Psoas muscle (tissue), 8 donors: ENCODE results near the gene GPR152. TPM values are rescaled to one million over a fixed set of nuclear protein-coding genes. Genes with fewer than 3 reads are reported as not detected.

Experiments
- ATAC-seq, 4 donors: fragments of 200-7000 bp; cut with Tn5 transposase; one replicate each; pipeline ENCODE4 v1.9.1; 2020; ENCODE audit warnings: moderate library complexity in 3 of 4, mild to moderate bottlenecking in 2 of 4
- DNase-seq, 2 donors: peaks; one replicate each; pipeline ENCODE4 v3.0.0-alpha.2; 2020
- H3K27ac ChIP-seq: fragments of 200-600 bp; one replicate; pipeline ENCODE4 v1.8.0; 2022
- H3K27me3 ChIP-seq, 3 donors: fragments of 200-600 bp in 1 of 3; one replicate each; pipeline versions ENCODE4 v1.6.1 to v1.8.0; 2013 to 2022; ENCODE audit warnings: low read length in 2 of 3, mild to moderate bottlenecking in 2 of 3, moderate library complexity in 1 of 3; ENCODE audit not compliant: insufficient read depth in 3 of 3
- H3K36me3 ChIP-seq, 2 donors: fragments of 200-600 bp in 1 of 2; one replicate each; pipeline versions ENCODE4 v1.6.1 to v1.8.0; 2013 to 2022; ENCODE audit warnings: low read depth in 1 of 2, mild to moderate bottlenecking in 1 of 2, moderate library complexity in 1 of 2; ENCODE audit not compliant: insufficient read depth in 1 of 2
- H3K4me1 ChIP-seq: fragments of 200-600 bp; one replicate; pipeline ENCODE4 v1.8.0; 2022
- H3K4me3 ChIP-seq: fragments of 200-600 bp; one replicate; pipeline ENCODE4 v1.8.0; 2022; ENCODE audit warnings: mild to moderate bottlenecking
- H3K9me3 ChIP-seq: fragments of 200-600 bp; one replicate; pipeline ENCODE4 v1.8.0; 2022
- WGBS, 3 donors: extraction: QIAGEN DNeasy Blood & Tissue Kit; methylation state at CpG; one replicate each; pipeline versions ENCODE4 v1.1.6 to v1.1.7; 2013; 5-methylcytosine and 5-hydroxymethylcytosine counted together
- intact Hi-C, 2 donors: fragments of 100-400 bp; cut with DNase I; formaldehyde crosslinking; loops; one replicate each; pipeline versions ENCODE4 v1.11.0 to v1.14.2; 2022
- long read RNA-seq, 2 donors: library from polyadenylated mRNA; unstranded; transcript quantifications; one replicate each; pipeline ENCODE4 v2.0.0, GENCODE V29; 2021
- polyA plus RNA-seq, 3 donors: library from polyadenylated mRNA; stranded (reverse); fragments of 200-250 nt; gene quantifications; one replicate each; pipeline ENCODE4 v1.2.3, GENCODE V29; 2013
- total RNA-seq, 4 donors: library from RNA; stranded (reverse); fragmentation: NEBNext Ultra II Directional in 2 of 4; extraction: Animal tissue kit (Norgen Biotek cat#: 25700) in 2 of 4; gene quantifications; one replicate each; pipeline versions ENCODE4 v1.2.1 to v1.2.4, GENCODE V29; 2021 to 2023
- TF ChIP-seq, protein P1 (sequence below): fragments of 200-600 bp; IDR thresholded peaks from one replicate; pipeline ENCODE4 v1.8.0; 2022; ENCODE audit warnings: antibody characterized with exemption
- donor health status: healthy with polysubstance abuse.
- donor health status: DM: no; HTN: no; CAD: no; lungs with moderate emphysema.
- donor health status: Bipolar disorder and iron deficiency.
- donor health status: healthy.
- donor health status: DM: yes; HTN: yes; CAD: no.
- donor health status: DM: no; HTN: no; CAD: no.
- donor health status: DM: no; HTN: no; CAD: no.
- donor health status: DM: yes; HTN: yes; CAD: no.

GPR152 gene, protein sequence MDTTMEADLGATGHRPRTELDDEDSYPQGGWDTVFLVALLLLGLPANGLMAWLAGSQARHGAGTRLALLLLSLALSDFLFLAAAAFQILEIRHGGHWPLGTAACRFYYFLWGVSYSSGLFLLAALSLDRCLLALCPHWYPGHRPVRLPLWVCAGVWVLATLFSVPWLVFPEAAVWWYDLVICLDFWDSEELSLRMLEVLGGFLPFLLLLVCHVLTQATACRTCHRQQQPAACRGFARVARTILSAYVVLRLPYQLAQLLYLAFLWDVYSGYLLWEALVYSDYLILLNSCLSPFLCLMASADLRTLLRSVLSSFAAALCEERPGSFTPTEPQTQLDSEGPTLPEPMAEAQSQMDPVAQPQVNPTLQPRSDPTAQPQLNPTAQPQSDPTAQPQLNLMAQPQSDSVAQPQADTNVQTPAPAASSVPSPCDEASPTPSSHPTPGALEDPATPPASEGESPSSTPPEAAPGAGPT
- total RNA-seq (under 1 TPM in 1 of 4 donors, not detected in 3; 0.19 TPM), polyA plus RNA-seq (not detected)
- long read RNA-seq, donor 1 = 0 reads
- long read RNA-seq, donor 2 = 0 reads

DNA sequence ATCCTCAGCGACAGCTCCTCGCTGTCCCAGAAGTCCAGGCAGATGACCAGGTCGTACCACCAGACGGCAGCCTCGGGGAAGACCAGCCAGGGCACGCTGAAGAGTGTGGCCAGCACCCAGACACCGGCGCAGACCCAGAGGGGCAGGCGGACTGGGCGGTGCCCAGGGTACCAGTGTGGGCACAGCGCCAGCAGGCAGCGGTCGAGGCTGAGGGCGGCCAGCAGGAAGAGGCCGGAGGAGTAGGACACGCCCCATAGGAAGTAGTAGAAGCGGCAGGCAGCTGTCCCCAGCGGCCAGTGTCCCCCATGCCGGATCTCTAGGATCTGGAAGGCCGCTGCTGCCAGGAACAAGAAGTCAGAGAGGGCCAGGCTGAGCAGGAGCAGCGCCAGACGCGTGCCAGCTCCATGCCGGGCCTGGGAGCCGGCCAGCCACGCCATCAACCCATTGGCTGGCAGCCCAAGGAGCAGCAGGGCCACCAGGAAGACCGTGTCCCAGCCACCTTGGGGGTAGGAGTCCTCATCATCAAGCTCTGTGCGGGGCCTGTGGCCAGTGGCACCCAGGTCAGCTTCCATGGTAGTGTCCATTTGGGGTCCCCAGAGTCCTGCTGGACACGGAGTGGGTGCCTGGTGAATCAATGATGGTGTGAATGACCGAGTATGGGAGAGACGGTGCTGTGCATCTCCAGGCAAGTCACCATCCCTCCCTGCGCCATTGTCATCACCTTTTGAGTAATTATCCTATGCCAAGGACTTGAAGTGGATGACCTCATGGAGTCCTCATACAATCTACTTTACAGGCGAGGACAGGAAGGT is at the start of gene GPR152:
Gene GPR152, minus strand, starts transcription at position 589 of the 812 bp plus-strand sequence. Its CDS starts 5 bp downstream, at position 584.
- peak within 1 kb of the TSS; percentile 58 for H3K4me3 ChIP-seq
- DNase-seq = peak; percentile 61 to 76

DNA sequence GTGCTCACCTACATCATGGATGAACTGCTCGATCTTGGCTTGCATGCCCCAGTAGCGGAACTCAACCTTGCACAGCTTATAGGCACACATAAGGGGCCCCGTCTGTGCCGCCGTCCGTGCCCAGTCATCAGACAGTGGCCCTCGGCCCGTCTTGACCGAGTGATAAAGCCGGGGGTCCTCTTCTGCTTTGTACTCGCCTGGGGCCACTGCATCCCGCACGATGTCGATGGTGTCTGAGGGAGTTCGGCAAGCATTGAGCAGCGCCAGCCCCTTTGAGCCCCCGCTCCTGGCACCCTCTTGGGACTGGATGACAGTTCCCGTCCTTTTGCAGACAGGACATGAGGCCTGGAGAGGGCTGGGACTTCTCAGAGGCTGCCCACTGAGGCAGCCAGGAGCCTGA is 49.3 kb upstream of the GPR152 start:
- H3K27ac ChIP-seq = no peak overlapping the region
- 96 to 98% (median 97%) methylated on average over 18 of the region's 18 CpGs for WGBS, 3 donors
- H3K36me3 ChIP-seq = peaks cover 0 to 7% of the 10 kb centered on the region in 2 donors
- no peak overlapping the region for H3K4me3 ChIP-seq
- intact Hi-C loops = no loop called here
- DNase-seq = no peak
- no peaks in the 10 kb centered on the region for H3K9me3 ChIP-seq
- ATAC-seq = no peak
- peaks cover 19% of the 10 kb centered on the region for H3K4me1 ChIP-seq
- H3K27me3 ChIP-seq = peaks cover 0 to 11% (median 8%) of the 10 kb centered on the region in 3 donors
- TF ChIP-seq, protein P1, sequence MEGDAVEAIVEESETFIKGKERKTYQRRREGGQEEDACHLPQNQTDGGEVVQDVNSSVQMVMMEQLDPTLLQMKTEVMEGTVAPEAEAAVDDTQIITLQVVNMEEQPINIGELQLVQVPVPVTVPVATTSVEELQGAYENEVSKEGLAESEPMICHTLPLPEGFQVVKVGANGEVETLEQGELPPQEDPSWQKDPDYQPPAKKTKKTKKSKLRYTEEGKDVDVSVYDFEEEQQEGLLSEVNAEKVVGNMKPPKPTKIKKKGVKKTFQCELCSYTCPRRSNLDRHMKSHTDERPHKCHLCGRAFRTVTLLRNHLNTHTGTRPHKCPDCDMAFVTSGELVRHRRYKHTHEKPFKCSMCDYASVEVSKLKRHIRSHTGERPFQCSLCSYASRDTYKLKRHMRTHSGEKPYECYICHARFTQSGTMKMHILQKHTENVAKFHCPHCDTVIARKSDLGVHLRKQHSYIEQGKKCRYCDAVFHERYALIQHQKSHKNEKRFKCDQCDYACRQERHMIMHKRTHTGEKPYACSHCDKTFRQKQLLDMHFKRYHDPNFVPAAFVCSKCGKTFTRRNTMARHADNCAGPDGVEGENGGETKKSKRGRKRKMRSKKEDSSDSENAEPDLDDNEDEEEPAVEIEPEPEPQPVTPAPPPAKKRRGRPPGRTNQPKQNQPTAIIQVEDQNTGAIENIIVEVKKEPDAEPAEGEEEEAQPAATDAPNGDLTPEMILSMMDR = no peak

More for the DNA sequence above, at the start of gene GPR152:
- intact Hi-C loops = no loop called here
- WGBS, 3 donors = 28 to 31% (median 30%) methylated on average over 31 to 33 of the region's 33 CpGs
- ATAC-seq = peak; percentile 73 to 81 (median 76)
- H3K4me1 ChIP-seq = peaks cover 3% of the 10 kb centered on the region
- no peaks in the 10 kb centered on the region for H3K9me3 ChIP-seq
- no peaks in the 10 kb centered on the region for H3K36me3 ChIP-seq
- peak within 1 kb of the TSS; percentile 51 for H3K27ac ChIP-seq
- no peaks in the 10 kb centered on the region for H3K27me3 ChIP-seq
- TF ChIP-seq, protein P1 = peak; percentile 38

DNA sequence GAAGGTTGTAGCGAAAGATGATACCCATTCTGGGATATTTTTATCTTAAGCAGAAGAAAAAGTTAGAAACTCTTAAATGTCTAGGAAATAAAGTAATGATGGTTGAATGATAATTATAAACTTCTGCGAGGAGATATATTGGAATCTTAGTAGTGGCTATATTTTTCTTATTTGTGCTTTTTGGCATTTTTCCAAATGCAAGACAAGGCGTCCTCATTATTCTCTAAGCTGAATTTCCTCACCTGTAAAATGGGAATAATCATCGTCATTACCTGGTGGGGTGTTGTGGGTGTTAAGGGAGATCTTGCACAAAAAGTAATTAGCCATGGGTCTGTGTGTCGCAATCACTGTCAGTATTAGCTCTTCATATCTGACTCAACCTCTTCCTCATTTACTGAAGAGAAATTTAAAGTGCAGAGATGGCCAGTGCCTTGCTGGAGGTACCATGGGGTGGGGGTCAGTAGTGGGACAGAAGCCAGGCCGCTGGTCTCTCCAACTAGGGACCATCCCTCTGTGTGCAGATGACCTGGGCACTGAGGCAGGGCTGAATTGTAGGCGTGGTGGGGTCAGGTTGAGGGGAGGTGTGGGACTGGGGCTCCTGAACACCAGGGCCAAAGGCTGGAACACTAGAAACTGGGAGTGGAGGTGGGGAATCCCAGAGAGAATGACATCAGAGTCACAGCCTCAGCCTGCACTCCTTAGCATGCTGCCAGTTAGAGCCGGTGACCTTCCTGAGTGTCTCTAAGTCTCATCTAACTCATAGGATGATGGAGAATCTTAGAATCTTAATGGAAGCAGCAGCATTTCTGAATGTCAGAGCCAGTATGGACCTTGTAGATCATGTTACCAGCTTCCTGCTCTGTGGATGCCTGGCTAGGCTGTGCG is 48.5 kb upstream of the GPR152 start:
- intact Hi-C loops = no loop called here
- TF ChIP-seq, protein P1 = no peak
- Histone ChIP-seq H3K4me1 (peaks cover 11% of the 10 kb centered on the region), H3K27me3 (peaks cover 0 to 11% (median 8%) of the 10 kb centered on the region in 3 donors), H3K36me3 (no peaks in the 10 kb centered on the region), H3K27ac (no peak overlapping the region), H3K9me3 (no peaks in the 10 kb centered on the region), H3K4me3 (no peak overlapping the region)
- DNase-seq (peak in 1 of 2 donors; percentile 44), ATAC-seq (no peak)
- WGBS, 3 donors = 91 to 92% (median 92%) methylated on average over 9 of the region's 9 CpGs

DNA sequence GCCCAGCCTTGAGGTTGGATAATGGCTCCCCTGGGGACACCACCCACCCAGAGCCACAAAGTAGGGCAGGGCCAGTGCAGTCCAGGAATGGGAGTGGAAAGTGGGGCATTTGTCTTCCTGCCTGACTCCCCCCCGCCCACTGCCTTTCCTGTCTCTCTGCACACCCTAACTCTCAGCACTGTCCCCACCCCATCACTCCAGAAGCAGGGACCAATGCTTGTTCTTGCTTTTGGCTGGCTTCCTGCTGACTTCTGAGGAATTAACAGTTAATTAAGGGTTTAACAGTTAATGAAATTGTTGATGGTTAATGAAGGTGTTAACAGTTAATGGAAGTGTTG is 47.9 kb upstream of the GPR152 start:
- no peak for ATAC-seq
- H3K36me3 ChIP-seq = no peaks in the 10 kb centered on the region
- 85 to 93% (median 92%) methylated on average over 1 of the region's 1 CpG for WGBS, 3 donors
- DNase-seq = no peak
- H3K27me3 ChIP-seq = peaks cover 0 to 11% (median 5%) of the 10 kb centered on the region in 3 donors
- peaks cover 5% of the 10 kb centered on the region for H3K4me1 ChIP-seq
- TF ChIP-seq, protein P1 = no peak
- no peak overlapping the region for H3K4me3 ChIP-seq
- no peak overlapping the region for H3K27ac ChIP-seq
- intact Hi-C loops = no loop called here
- no peaks in the 10 kb centered on the region for H3K9me3 ChIP-seq
